K562 (cell line): ENCODE results near the gene SEPTIN12. TPM values are rescaled to one million over a fixed set of nuclear protein-coding genes. Genes with fewer than 3 reads are reported as not detected.

ENCODE experiments used
- ATAC-seq: fragments of 200-7000 bp; cut with Tn5 transposase; 3 replicates; pipeline ENCODE4 v1.9.1; 2020; ENCODE audit warnings: moderate library complexity
- BruUV-seq: library from RNA; stranded (reverse); fragments of 400-500 nt; replicated peaks from 2 replicates; lab custom pipeline; 2021; lab: Mats Ljungman, UMichigan
- CTCF ChIA-PET: fragments of 300-600 bp; formaldehyde crosslinking; extraction: SDS; loops from one replicate; lab custom pipeline; 2021; ENCODE audit warnings: low intra/inter-chr PET ratio; lab: Yijun Ruan, JAX
- POLR2A ChIA-PET: fragments of 300-600, 350-650 bp; sonication (Branson Sonifier 250); formaldehyde crosslinking; extraction: SDS; loops from one replicate; lab custom pipeline; 2021; ENCODE audit warnings: antibody characterized with exemption, inconsistent platforms; lab: Yijun Ruan, JAX
- DNase-seq, 4 experiments: peaks; one replicate each; pipeline versions ENCODE4 v3.0.0 to v3.0.0-alpha.2; 2011 to 2018; ENCODE audit warnings: low spot score in 3 of 4, mixed read lengths in 3 of 4; ENCODE audit errors: extremely low read depth in 1 of 4
- FAIRE-seq: peaks from 2 replicates; lab custom pipeline; 2011; peaks lifted over from hg19 to GRCh38; lab: Jason Lieb, UNC
- H2AFZ ChIP-seq: 2 replicates; pipeline ENCODE4 v1.6.0; 2011; ENCODE audit warnings: low read depth, low read length, control low read depth, inconsistent platforms
- H3K27ac ChIP-seq: fragments of 200-600 bp; 3 replicates; pipeline ENCODE4 v1.8.0; 2011; ENCODE audit warnings: low read depth, mild to moderate bottlenecking, control low read depth, inconsistent platforms, low read length, moderate library complexity, mixed read lengths; ENCODE audit errors: extremely low read depth
- H3K27me3 ChIP-seq, 2 experiments: fragments of 300-600 bp in 1 of 2; 2 replicates in 1 of 2; 3 replicates in 1 of 2; pipeline versions ENCODE4 v1.6.0 to v1.8.0; 2011; ENCODE audit warnings: inconsistent platforms in 2 of 2, low read length in 2 of 2, mild to moderate bottlenecking in 1 of 2, mixed read lengths in 1 of 2, moderate library complexity in 1 of 2; ENCODE audit not compliant: control insufficient read depth in 2 of 2, insufficient read depth in 2 of 2
- H3K36me3 ChIP-seq: fragments of 300-600 bp; 3 replicates; pipeline ENCODE4 v1.8.0; 2011; ENCODE audit warnings: mild to moderate bottlenecking, low read length, inconsistent platforms; ENCODE audit not compliant: control insufficient read depth, insufficient read depth
- H3K4me1 ChIP-seq, 2 experiments: fragments of 200-600 bp in 1 of 2; replicated peaks in 1 of 2; 2 replicates in 1 of 2; 3 replicates in 1 of 2; pipeline versions ENCODE4 v1.5.1 to v1.8.0; 2011; ENCODE audit warnings: inconsistent platforms in 2 of 2, low read length in 2 of 2, mild to moderate bottlenecking in 1 of 2, mixed read lengths in 1 of 2, moderate library complexity in 1 of 2; ENCODE audit not compliant: control insufficient read depth in 2 of 2, insufficient read depth in 2 of 2
- H3K4me2 ChIP-seq: 2 replicates; pipeline ENCODE4 v1.6.1; 2011; ENCODE audit warnings: low read length, control low read depth, inconsistent platforms, mixed read lengths; ENCODE audit not compliant: insufficient read depth
- H3K4me3 ChIP-seq: fragments of 200-600 bp; sonication (generic), shearing (Covaris generic); 2 replicates; pipeline ENCODE4 v1.5.1; 2016; ENCODE audit warnings: control low read depth, inconsistent platforms
- H3K79me2 ChIP-seq: fragments of 200-600 bp; 3 replicates; pipeline ENCODE4 v1.8.0; 2011; ENCODE audit warnings: low read length, inconsistent platforms; ENCODE audit not compliant: control insufficient read depth, insufficient read depth
- H3K9ac ChIP-seq, 2 experiments: 2 replicates each; pipeline versions ENCODE4 v1.6.0 to v1.6.1; 2011; ENCODE audit warnings: low read depth in 2 of 2, low read length in 2 of 2, control low read depth in 1 of 2, inconsistent platforms in 1 of 2, mild to moderate bottlenecking in 1 of 2, mixed read lengths in 1 of 2; ENCODE audit not compliant: insufficient read depth in 1 of 2
- H3K9me1 ChIP-seq: one replicate; pipeline ENCODE4 v1.6.0; 2011; ENCODE audit warnings: inconsistent platforms, mild to moderate bottlenecking, low read length, moderate library complexity; ENCODE audit not compliant: control insufficient read depth, insufficient read depth
- H3K9me3 ChIP-seq: replicated peaks from 2 replicates; pipeline ENCODE4 v1.5.1; 2011; ENCODE audit warnings: low read depth, low read length, inconsistent platforms; ENCODE audit not compliant: control insufficient read depth, insufficient read depth
- H4K20me1 ChIP-seq: replicated peaks from 2 replicates; pipeline ENCODE4 v1.6.1; 2011; ENCODE audit warnings: low read length, inconsistent platforms, mixed read lengths; ENCODE audit not compliant: control insufficient read depth, insufficient read depth
- CBX1 ChIP-seq: sonication (generic); IDR thresholded peaks from 2 replicates; pipeline ENCODE4 v1.6.1; 2016; ENCODE audit warnings: antibody characterized with exemption, low read depth, mild to moderate bottlenecking
- DLX4 ChIP-seq: fragments of 250-450 bp; sonication (Bioruptor Pico); IDR thresholded peaks from 2 replicates; pipeline ENCODE4 v1.6.1; 2021; ENCODE audit warnings: mild to moderate bottlenecking
- FOXA3 ChIP-seq, 2 experiments: fragments of 450-650 bp in 1 of 2; sonication (generic) in 1 of 2; formaldehyde crosslinking; IDR thresholded peaks in 1 of 2; conservative IDR thresholded peaks in 1 of 2; 2 replicates each; pipeline versions ENCODE4 v1.4.0 to v1.8.0; 2020 to 2022; ENCODE audit warnings: mild to moderate bottlenecking in 2 of 2, missing genetic modification reagents in 1 of 2
- GATAD2A ChIP-seq: fragments of 450-650 bp; IDR thresholded peaks from 2 replicates; pipeline ENCODE4 v1.6.1; 2017
- HDAC3 ChIP-seq: fragments of 450-650 bp; IDR thresholded peaks from 2 replicates; pipeline ENCODE4 v1.6.1; 2018; ENCODE audit warnings: borderline replicate concordance, mild to moderate bottlenecking, moderate library complexity; ENCODE audit not compliant: partially characterized antibody
- HES1 ChIP-seq: fragments of 450-650 bp; IDR thresholded peaks from 2 replicates; pipeline ENCODE4 v1.6.1; 2016; ENCODE audit warnings: low read depth, mild to moderate bottlenecking, moderate library complexity
- MCM7 ChIP-seq, 2 experiments: fragments of 450-650 bp; IDR thresholded peaks; 2 replicates each; pipeline ENCODE4 v1.6.1; 2016 to 2018
- MLLT1 ChIP-seq, 2 experiments: fragments of 450-650 bp; IDR thresholded peaks; 2 replicates each; pipeline ENCODE4 v1.6.1; 2016
- NFRKB ChIP-seq: fragments of 450-650 bp; IDR thresholded peaks from 2 replicates; pipeline ENCODE4 v1.6.1; 2016; ENCODE audit warnings: low read depth
- RAD51 ChIP-seq: fragments of 450-650 bp; IDR thresholded peaks from 2 replicates; pipeline ENCODE4 v1.7.1; 2016; ENCODE audit warnings: low read depth, mild to moderate bottlenecking, borderline replicate concordance
- RB1 ChIP-seq: fragments of 450-650 bp; IDR thresholded peaks from 2 replicates; pipeline ENCODE4 v1.6.1; 2017; ENCODE audit warnings: low read depth, mild to moderate bottlenecking
- TBL1XR1 ChIP-seq, 2 experiments: IDR thresholded peaks; 2 replicates each; pipeline ENCODE4 v1.6.1; 2012; ENCODE audit warnings: improper control_type of control experiment in 2 of 2, low read length in 2 of 2, mild to moderate bottlenecking in 1 of 2
- TCF15 ChIP-seq: fragments of 250-450 bp; sonication (Bioruptor Pico); IDR thresholded peaks from 2 replicates; pipeline ENCODE4 v1.8.0; 2022; ENCODE audit warnings: moderate library complexity, mild to moderate bottlenecking, inconsistent platforms
- XRCC3 ChIP-seq: fragments of 450-650 bp; IDR thresholded peaks from 2 replicates; pipeline ENCODE4 v1.6.1; 2017; ENCODE audit warnings: mild to moderate bottlenecking, moderate library complexity
- ZNF311 ChIP-seq: fragments of 250-450 bp; sonication (Bioruptor Pico); IDR thresholded peaks from 2 replicates; pipeline ENCODE4 v1.4.0; 2020; ENCODE audit warnings: mild to moderate bottlenecking, moderate library complexity
- ZNF41 ChIP-seq: fragments of 250-450 bp; sonication (Bioruptor Pico); conservative IDR thresholded peaks from 2 replicates; pipeline ENCODE4 v1.4.0; 2020; ENCODE audit warnings: mild to moderate bottlenecking
- ZNF449 ChIP-seq: fragments of 250-450 bp; sonication (Bioruptor Pico); IDR thresholded peaks from 2 replicates; pipeline ENCODE4 v1.8.0; 2022; ENCODE audit warnings: moderate library complexity, mild to moderate bottlenecking, inconsistent platforms
- ZNF511 ChIP-seq: sonication (generic); formaldehyde crosslinking; IDR thresholded peaks from 2 replicates; pipeline ENCODE4 v1.8.0; 2022; ENCODE audit warnings: mild to moderate bottlenecking, missing genetic modification reagents
- WGBS: fragments of 100-300 bp; shearing (Covaris generic); methylation state at CpG from one replicate; pipeline ENCODE4 v1.1.6; 2016; ENCODE audit warnings: low coverage, mixed read lengths; ENCODE audit not compliant: insufficient coverage; ENCODE audit errors: missing lambda C conversion rate; 5-methylcytosine and 5-hydroxymethylcytosine counted together
- in situ Hi-C: fragments of 300-500 bp; cut with MboI; formaldehyde crosslinking; loops from 4 replicates; pipeline ENCODE4 v1.15.0; 2018; ENCODE audit warnings: inconsistent platforms, mixed read lengths
- intact Hi-C: fragments of 100-400 bp; cut with micrococcal nuclease; formaldehyde crosslinking; loops from 2 replicates; pipeline ENCODE4 v1.14.2; 2022
- polyA plus RNA-seq, 8 experiments: library from polyadenylated mRNA; depleted of rRNA in 4 of 8; stranded (reverse) in 5 of 8; unstranded in 3 of 8; fragments of >200 nt; fragmentation: Nextera tagmentation in 2 of 8; fragmentation: Illumina TruSeq in 1 of 8; extraction: Ambion mirVana in 2 of 8; extraction: Trizol in 1 of 8; gene quantifications; 2 replicates each; pipeline versions ENCODE4 v1.2.1 to v1.2.3, GENCODE V29; 2011 to 2014; ENCODE audit warnings: inconsistent platforms in 1 of 8, missing spikeins in 1 of 8
- total RNA-seq, 7 experiments: library from RNA; depleted of rRNA in 6 of 7; stranded (reverse); fragments of >200 nt in 6 of 7; fragmentation: Illumina TruSeq in 2 of 7; extraction: Trizol in 2 of 7; gene quantifications; 2 replicates each; pipeline versions ENCODE4 v1.2.1 to v1.2.3, GENCODE V29; 2011 to 2021; ENCODE audit warnings: low replicate concordance in 1 of 7

The SEPTIN12 gene
- total and polyA plus RNA-seq, 9 of the 15 experiments (the other 6 are each of a cell fraction or from before 2014, with no cell fraction given): not detected

- CTCF ChIA-PET: no interaction called here
- Histone ChIP-seq H3K4me2 (no peak overlapping the region), H3K9me1 (no peaks in the 10 kb centered on the region), H3K36me3 (no peaks in the 10 kb centered on the region), H3K9me3 (no peaks in the 10 kb centered on the region), H2AFZ (no peak overlapping the region), H3K9ac (no peak overlapping the region), H3K4me1 (peaks cover 19 to 26% of the 10 kb centered on the region in 2 experiments; a peak in 4 of 5 replicates), H3K27ac (no peak overlapping the region), H3K79me2 (no peaks in the 10 kb centered on the region), H3K4me3 (no peak overlapping the region), H4K20me1 (no peaks in the 10 kb centered on the region), H3K27me3 (no peaks in the 10 kb centered on the region)
- intact Hi-C loops: no loop called here
- no peak for ATAC-seq
- no TSS peak for BruUV-seq
- TF ChIP-seq ZNF449 (CRISPR knock-in tag) (no peak), NFRKB (no peak), GATAD2A (no peak), RAD51 (no peak), RB1 (no peak), TCF15 (no peak), ZNF41 (CRISPR knock-in tag) (no peak), ZNF511 (CRISPR knock-in tag) (no peak), MCM7 (IDR thresholded peaks at IDR 0.05) (no peak), MLLT1 (IDR thresholded peaks at IDR 0.05) (no peak), HES1 (no peak), FOXA3 (CRISPR knock-in tag; conservative IDR thresholded peaks at IDR 0.05 in 1 of 2, IDR thresholded peaks at IDR 0.05 in 1 of 2) (no peak), HDAC3 (no peak), XRCC3 (no peak), DLX4 (CRISPR knock-in tag) (no peak), CBX1 (no peak), ZNF311 (CRISPR knock-in tag) (no peak), TBL1XR1 (IDR thresholded peaks at IDR 0.05; ENCODE audit: low read length in 2 of 2) (no peak)
- 55% methylated on average over 16 of the region's 16 CpGs for WGBS
- no peak for FAIRE-seq
- in situ Hi-C loops: no loop called here
- POLR2A ChIA-PET: no interaction called here
- DNase-seq: no peak
Measured at GRCh38 chr16:4783951-4784336, 4.2 kb downstream of the SEPTIN12 start.
